ENCODE data around the gene C11orf54.

DNA sequence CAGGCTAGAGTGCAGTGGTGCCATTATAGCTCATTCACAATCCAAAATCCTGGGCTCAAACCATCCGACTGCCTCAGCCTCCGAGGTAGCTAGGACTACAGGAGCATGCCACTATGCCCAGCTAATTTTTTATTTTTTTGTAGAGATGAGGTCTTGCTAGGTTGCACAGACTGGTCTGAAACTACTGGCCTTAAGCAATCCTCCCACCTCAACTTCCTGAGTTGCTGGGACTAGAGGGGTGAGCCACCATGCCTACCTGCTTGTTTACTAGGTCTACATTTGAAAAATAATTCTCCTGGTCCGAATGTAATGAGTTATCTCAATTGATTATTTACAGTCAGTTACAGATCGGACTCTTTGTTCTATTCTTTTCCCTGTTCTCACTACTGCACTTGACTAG is 22.2 kb upstream of the C11orf54 start:
- TF ChIP-seq, protein P1, sequence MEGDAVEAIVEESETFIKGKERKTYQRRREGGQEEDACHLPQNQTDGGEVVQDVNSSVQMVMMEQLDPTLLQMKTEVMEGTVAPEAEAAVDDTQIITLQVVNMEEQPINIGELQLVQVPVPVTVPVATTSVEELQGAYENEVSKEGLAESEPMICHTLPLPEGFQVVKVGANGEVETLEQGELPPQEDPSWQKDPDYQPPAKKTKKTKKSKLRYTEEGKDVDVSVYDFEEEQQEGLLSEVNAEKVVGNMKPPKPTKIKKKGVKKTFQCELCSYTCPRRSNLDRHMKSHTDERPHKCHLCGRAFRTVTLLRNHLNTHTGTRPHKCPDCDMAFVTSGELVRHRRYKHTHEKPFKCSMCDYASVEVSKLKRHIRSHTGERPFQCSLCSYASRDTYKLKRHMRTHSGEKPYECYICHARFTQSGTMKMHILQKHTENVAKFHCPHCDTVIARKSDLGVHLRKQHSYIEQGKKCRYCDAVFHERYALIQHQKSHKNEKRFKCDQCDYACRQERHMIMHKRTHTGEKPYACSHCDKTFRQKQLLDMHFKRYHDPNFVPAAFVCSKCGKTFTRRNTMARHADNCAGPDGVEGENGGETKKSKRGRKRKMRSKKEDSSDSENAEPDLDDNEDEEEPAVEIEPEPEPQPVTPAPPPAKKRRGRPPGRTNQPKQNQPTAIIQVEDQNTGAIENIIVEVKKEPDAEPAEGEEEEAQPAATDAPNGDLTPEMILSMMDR (conservative IDR thresholded peaks at IDR 0.05 in 1 of 2, IDR thresholded peaks at IDR 0.05 in 1 of 2; ENCODE audit: low read depth in 1 of 2, low read length in 2 of 2), result no peak
- no peak for TF ChIP-seq EZH2 (IDR thresholded peaks at IDR 0.05; ENCODE audit: low read length, missing control alignments)
